Measurements from ENCODE around the gene CREB5. TPM values are rescaled to one million over a fixed set of nuclear protein-coding genes. Genes with fewer than 3 reads are reported as not detected.

Gene CREB5
- total and polyA plus RNA-seq, 2 donors (not counting 3 experiments of a cell fraction or from before 2014, with no cell fraction given), result 19.6 to 28.4 TPM

DNA sequence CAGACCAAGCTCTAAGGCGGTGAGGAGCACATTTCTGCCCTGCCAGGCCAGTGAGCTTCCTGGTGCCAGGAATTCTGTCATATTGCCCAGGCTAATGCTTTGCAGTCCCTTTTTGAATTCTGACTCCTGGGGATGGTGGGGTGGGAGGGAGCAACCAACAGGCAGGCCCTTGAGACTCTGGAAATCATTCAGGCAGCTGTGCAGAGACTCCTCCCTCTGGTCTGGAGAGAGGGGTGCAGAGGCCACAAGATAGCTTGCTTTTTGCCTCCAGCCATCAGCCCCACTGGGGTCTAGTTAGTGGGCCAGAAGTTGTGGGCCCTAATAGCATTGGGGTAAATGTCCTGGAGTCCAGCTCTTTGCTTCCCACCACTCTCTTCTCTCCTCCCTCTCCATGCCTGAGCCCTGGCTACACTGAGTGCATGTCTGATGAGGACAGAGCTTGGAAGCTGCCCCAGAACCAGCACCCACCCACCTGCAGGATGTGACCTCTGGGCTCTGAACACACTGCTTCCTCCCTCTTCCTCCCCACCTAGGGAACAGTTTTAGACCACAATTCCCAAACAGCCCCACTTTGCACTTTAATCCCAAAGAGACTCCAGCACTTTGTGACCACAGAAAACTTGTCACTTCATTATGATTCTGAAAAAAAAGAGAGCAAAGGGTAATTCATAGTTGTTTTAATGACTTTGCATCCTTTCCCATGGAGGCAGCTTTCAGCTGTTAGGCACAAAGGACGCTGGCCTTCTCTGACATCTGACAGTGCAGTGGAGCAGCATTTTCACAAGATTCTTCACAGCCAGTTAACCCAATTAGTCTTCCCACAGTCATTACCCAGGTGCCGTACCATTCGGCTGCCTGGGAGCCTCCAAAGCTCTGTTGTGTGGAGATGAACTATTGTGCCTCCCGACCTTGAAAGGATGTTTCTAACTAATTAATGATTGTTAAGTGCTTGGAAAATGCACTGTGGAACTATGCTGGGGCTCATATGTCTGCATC, 283.3 kb downstream of the CREB5 start:
- ChIA-PET CTCF (interaction anchor here (0.8 to 1.7 kb wide), 5 partner anchors 10 to 227 kb away, joined by 3 to 6 read pairs (median 4); no protein-coding TSS in a partner anchor), POLR2A (no interaction called here)
- no peak overlapping the region for H3K9ac ChIP-seq (replicated peaks; ENCODE audit: extremely low read depth, insufficient read depth, low read length)
- no TSS peak for BruUV-seq (replicated peaks)
- no peak for FAIRE-seq
- dilution Hi-C loops (cut with MboI; ENCODE audit: extremely low pct_ligation_motif_present, low sequenced_read_pairs), result no loop called here
- no peak overlapping the region for H3K4me3 ChIP-seq (replicated peaks in 1 of 3; ENCODE audit: insufficient read depth in 1 of 3, low read depth in 1 of 3, low read length in 3 of 3)
- no peak overlapping the region for H2AFZ ChIP-seq (ENCODE audit: low read depth, low read length)
- intact Hi-C loops (cut with micrococcal nuclease), result no loop called here
- no peaks in the 10 kb centered on the region for H3K9me3 ChIP-seq (replicated peaks; ENCODE audit: control insufficient read depth, insufficient read depth, low read length)
- H3K27ac ChIP-seq (ENCODE audit: insufficient read depth, low read depth, low read length), result no peak overlapping the region
- H4K20me1 ChIP-seq (replicated peaks; ENCODE audit: control insufficient read depth, extremely low read depth, insufficient read depth, low read length), result no peaks in the 10 kb centered on the region
- TF ChIP-seq MYC (IDR thresholded peaks at IDR 0.05; ENCODE audit: low read depth, low read length) (no peak), GATA2 (IDR thresholded peaks at IDR 0.05; ENCODE audit: insufficient read depth, insufficient read length, low read depth, low read length) (no peak), POLR2A (IDR thresholded peaks at IDR 0.05; ENCODE audit: low read depth, low read length) (no peak), EZH2 (IDR thresholded peaks at IDR 0.05; ENCODE audit: borderline replicate concordance, low read depth, low read length, severe bottlenecking) (no peak), JUN (IDR thresholded peaks at IDR 0.05; ENCODE audit: borderline replicate concordance, insufficient read depth, insufficient read length, low read depth) (no peak)
- TF ChIP-seq, protein P1, sequence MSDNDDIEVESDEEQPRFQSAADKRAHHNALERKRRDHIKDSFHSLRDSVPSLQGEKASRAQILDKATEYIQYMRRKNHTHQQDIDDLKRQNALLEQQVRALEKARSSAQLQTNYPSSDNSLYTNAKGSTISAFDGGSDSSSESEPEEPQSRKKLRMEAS (IDR thresholded peaks at IDR 0.05; ENCODE audit: insufficient read depth, insufficient read length), result no peak
- H3K4me2 ChIP-seq (ENCODE audit: insufficient read depth, low read length), result no peak overlapping the region
- H3K79me2 ChIP-seq (ENCODE audit: control insufficient read depth, insufficient read depth, low read length), result no peaks in the 10 kb centered on the region
- H3K9me1 ChIP-seq (replicated peaks; ENCODE audit: control insufficient read depth, extremely low read depth, insufficient read depth, low read length), result no peaks in the 10 kb centered on the region
- DNase-seq (ENCODE audit: low read depth, low spot score), result no peak
- no peaks in the 10 kb centered on the region for H3K27me3 ChIP-seq (ENCODE audit: control insufficient read depth in 2 of 2, insufficient read depth in 2 of 2, low read length in 2 of 2)
- H3K4me1 ChIP-seq (ENCODE audit: control insufficient read depth, extremely low read depth, insufficient read depth, low read length), result peaks cover 9% of the 10 kb centered on the region
- H3K36me3 ChIP-seq (ENCODE audit: control insufficient read depth in 2 of 2, extremely low read depth in 1 of 2, insufficient read depth in 2 of 2, low read length in 2 of 2), result no peaks in the 10 kb centered on the region

All from endothelial cell of umbilical vein (primary cell).